Measurements from ENCODE around the gene PNPLA3. TPM values are rescaled to one million over a fixed set of nuclear protein-coding genes. Genes with fewer than 3 reads are reported as not detected.
"Not testable (repeated sequence)": the region's sequence is repeated elsewhere in the genome, so short reads cannot be mapped to it uniquely, and the experiment has no call there.

PNPLA3 gene
- total RNA-seq, 1 experiment from 2014 or later = 2.0 TPM

- no peak for DNase-seq (ENCODE audit: low spot score)
Observed at GRCh38 chr22:43889201-43889859, 34.3 kb upstream of the PNPLA3 start.

GRCh38 chr22:43889860-43890253, 33.7 kb upstream of the PNPLA3 start:
- peak; percentile 21 for DNase-seq (ENCODE audit: low spot score)

GRCh38 chr22:43890901-43891331, 32.7 kb upstream of the PNPLA3 start:
- no peak for DNase-seq (ENCODE audit: low spot score)

- DNase-seq (ENCODE audit: low spot score) = no peak
Observed at GRCh38 chr22:43891360-43892182, 32.0 kb upstream of the PNPLA3 start, which contains the start of gene PNPLA5. PNPLA5 (minus strand) TSS chr22:43892013; CDS start chr22:43891880, 133 bp downstream.

- DNase-seq (ENCODE audit: low spot score) = no peak
Observed at GRCh38 chr22:43892183-43892894, 31.3 kb upstream of the PNPLA3 start.

- no peak for DNase-seq (ENCODE audit: low spot score)
Observed at GRCh38 chr22:43893266-43893665, 30.3 kb upstream of the PNPLA3 start.

- DNase-seq (ENCODE audit: low spot score) = no peak
Observed at GRCh38 chr22:43894122-43894521, 29.5 kb upstream of the PNPLA3 start.

GRCh38 chr22:43895986-43896645, 27.5 kb upstream of the PNPLA3 start:
- no peak for DNase-seq (ENCODE audit: low spot score)

- DNase-seq (ENCODE audit: low spot score) = peak; percentile 54
Observed at GRCh38 chr22:43897751-43898261, 25.8 kb upstream of the PNPLA3 start.

- DNase-seq (ENCODE audit: low spot score) = no peak
Observed at GRCh38 chr22:43900206-43900605, 23.4 kb upstream of the PNPLA3 start.

GRCh38 chr22:43901976-43902643, 21.5 kb upstream of the PNPLA3 start:
- DNase-seq (ENCODE audit: low spot score) = peak; percentile 80

GRCh38 chr22:43903033-43903432, 20.6 kb upstream of the PNPLA3 start:
- not testable (repeated sequence) for DNase-seq (ENCODE audit: low spot score)

- DNase-seq (ENCODE audit: low spot score) = not testable (repeated sequence)
Observed at GRCh38 chr22:43904412-43904811, 19.2 kb upstream of the PNPLA3 start.

- no peak for DNase-seq (ENCODE audit: low spot score)
Observed at GRCh38 chr22:43905681-43906080, 17.9 kb upstream of the PNPLA3 start.

GRCh38 chr22:43909708-43910107, 13.9 kb upstream of the PNPLA3 start:
- DNase-seq (ENCODE audit: low spot score) = no peak

GRCh38 chr22:43910178-43910695, 13.4 kb upstream of the PNPLA3 start:
- DNase-seq (ENCODE audit: low spot score) = no peak

- no peak for DNase-seq (ENCODE audit: low spot score)
Observed at GRCh38 chr22:43911351-43911750, 12.3 kb upstream of the PNPLA3 start.

GRCh38 chr22:43917521-43917920, 6.1 kb upstream of the PNPLA3 start:
- no peak for DNase-seq (ENCODE audit: low spot score)

- peak; percentile 31 for DNase-seq (ENCODE audit: low spot score)
Observed at GRCh38 chr22:43919106-43919973, 4.3 kb upstream of the PNPLA3 start.

- DNase-seq (ENCODE audit: low spot score) = peak; percentile 89
Observed at GRCh38 chr22:43921370-43921769, 2.2 kb upstream of the PNPLA3 start.
